ENCODE results near the gene TMEM132D. TPM values are rescaled to one million over a fixed set of nuclear protein-coding genes. Genes with fewer than 3 reads are reported as not detected.

TMEM132D gene
- total RNA-seq, 1 experiment from 2014 or later = 1.4 TPM

DNA sequence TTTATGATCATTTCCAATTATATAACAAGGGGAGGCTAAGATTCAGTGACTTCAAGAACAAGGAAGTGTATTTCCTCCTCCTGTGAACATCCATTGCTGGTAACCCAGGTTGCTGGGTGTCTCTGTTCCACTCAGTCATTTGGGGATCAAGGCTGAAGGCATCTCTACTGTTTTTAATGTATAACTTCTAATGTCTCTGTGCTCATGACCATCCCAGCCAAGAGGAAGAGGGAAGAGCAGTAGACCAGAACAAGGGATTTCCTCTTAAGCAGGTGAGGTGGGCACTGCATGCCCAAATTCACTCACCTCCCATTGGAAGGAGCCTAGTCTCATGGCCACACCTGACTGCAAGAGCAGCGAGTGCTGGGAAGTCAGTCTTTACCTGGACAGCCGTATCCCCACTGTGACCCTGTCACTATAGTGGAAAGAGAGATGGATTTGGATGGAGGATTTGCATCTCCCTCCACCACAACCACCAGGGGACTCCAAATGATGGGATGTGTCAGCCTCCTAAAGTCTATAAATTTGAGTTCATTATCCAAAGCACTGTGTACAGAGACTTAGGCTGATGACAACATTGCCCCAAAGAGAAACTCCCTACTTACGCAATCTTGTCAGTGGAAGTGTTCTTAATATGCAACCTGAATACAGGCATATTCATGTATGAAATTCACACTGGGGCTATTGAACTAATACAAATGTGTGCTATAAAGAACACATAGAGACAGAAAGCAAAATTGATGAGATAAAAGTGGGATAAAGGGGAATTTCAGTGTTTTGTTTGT lies 368.7 kb downstream of the TMEM132D start:
- ATAC-seq (no peak), DNase-seq (ENCODE audit: low spot score) (no peak)
- Mint-ChIP-seq H3K27ac (no peak overlapping the region), H3K4me1 (no peaks in the 10 kb centered on the region), H3K4me3 (no peak overlapping the region), H3K9me3 (peaks cover 79% of the 10 kb centered on the region), H3K27me3 (ENCODE audit: low read depth) (peaks cover 9% of the 10 kb centered on the region), H3K36me3 (peaks cover 74% of the 10 kb centered on the region)
- CTCF ChIA-PET = no interaction called here
- POLR2A ChIA-PET = no interaction called here
- TF ChIP-seq ZBTB21 (CRISPR knock-in tag; IDR thresholded peaks at IDR 0.05; ENCODE audit: borderline replicate concordance) (no peak), NR2C2 (CRISPR knock-in tag; IDR thresholded peaks at IDR 0.05) (no peak), ESRRA (CRISPR knock-in tag; IDR thresholded peaks at IDR 0.05; ENCODE audit: borderline replicate concordance) (no peak), GTF2I (CRISPR knock-in tag; conservative IDR thresholded peaks at IDR 0.05) (no peak)
- TF ChIP-seq, protein P1, sequence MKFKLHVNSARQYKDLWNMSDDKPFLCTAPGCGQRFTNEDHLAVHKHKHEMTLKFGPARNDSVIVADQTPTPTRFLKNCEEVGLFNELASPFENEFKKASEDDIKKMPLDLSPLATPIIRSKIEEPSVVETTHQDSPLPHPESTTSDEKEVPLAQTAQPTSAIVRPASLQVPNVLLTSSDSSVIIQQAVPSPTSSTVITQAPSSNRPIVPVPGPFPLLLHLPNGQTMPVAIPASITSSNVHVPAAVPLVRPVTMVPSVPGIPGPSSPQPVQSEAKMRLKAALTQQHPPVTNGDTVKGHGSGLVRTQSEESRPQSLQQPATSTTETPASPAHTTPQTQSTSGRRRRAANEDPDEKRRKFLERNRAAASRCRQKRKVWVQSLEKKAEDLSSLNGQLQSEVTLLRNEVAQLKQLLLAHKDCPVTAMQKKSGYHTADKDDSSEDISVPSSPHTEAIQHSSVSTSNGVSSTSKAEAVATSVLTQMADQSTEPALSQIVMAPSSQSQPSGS (CRISPR knock-in tag; IDR thresholded peaks at IDR 0.05; ENCODE audit: borderline replicate concordance, low read depth) = no peak

DNA sequence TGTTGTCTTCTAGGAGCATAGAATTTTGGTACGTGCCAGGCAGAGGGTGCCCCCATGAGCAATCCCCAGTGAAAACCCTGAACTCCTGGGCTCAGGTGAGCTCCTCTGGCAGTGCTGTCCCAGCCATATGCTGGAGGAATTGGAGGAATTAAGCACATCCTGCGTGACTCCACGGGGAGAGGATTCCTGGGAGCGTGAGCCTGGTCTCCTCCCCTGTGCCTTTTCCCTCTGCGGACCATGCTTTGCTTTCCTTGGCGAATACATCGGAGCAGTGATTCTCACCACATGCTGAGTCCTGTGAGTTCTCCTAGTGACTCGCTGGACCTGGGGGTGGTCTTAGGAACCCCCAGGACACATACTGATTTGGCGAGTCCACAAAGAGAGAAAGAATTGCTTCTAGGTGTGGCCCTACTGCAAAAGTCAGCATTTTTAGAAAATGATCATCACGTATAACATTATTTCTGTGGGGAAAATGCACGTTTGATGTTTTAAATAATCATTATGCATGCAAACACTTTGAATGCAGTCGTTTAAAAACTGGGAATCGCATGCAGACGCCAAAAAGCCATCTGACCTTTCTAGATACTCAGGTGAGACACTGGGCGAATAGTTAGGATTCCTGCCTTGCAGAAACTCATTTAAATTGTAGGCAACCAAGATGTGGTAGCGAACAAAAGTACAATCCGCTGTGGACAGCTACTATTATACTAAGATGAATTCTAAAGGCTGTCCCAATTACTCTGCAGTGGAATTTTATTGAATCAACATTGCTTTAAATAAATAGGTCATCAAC lies 370.9 kb downstream of the TMEM132D start:
- H3K4me1 Mint-ChIP-seq = no peaks in the 10 kb centered on the region
- H3K27ac Mint-ChIP-seq = no peak overlapping the region
- ChIA-PET CTCF (no interaction called here), POLR2A (no interaction called here)
- TF ChIP-seq, protein P2, sequence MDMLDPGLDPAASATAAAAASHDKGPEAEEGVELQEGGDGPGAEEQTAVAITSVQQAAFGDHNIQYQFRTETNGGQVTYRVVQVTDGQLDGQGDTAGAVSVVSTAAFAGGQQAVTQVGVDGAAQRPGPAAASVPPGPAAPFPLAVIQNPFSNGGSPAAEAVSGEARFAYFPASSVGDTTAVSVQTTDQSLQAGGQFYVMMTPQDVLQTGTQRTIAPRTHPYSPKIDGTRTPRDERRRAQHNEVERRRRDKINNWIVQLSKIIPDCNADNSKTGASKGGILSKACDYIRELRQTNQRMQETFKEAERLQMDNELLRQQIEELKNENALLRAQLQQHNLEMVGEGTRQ (CRISPR knock-in tag; IDR thresholded peaks at IDR 0.05) = no peak
- TF ChIP-seq TEAD1 (CRISPR knock-in tag; IDR thresholded peaks at IDR 0.05) (no peak), ZBTB21 (CRISPR knock-in tag; IDR thresholded peaks at IDR 0.05; ENCODE audit: borderline replicate concordance) (no peak), ZNF671 (CRISPR knock-in tag; IDR thresholded peaks at IDR 0.05) (no peak), ATF1 (CRISPR knock-in tag; IDR thresholded peaks at IDR 0.05) (no peak)
- TF ChIP-seq, protein P3, sequence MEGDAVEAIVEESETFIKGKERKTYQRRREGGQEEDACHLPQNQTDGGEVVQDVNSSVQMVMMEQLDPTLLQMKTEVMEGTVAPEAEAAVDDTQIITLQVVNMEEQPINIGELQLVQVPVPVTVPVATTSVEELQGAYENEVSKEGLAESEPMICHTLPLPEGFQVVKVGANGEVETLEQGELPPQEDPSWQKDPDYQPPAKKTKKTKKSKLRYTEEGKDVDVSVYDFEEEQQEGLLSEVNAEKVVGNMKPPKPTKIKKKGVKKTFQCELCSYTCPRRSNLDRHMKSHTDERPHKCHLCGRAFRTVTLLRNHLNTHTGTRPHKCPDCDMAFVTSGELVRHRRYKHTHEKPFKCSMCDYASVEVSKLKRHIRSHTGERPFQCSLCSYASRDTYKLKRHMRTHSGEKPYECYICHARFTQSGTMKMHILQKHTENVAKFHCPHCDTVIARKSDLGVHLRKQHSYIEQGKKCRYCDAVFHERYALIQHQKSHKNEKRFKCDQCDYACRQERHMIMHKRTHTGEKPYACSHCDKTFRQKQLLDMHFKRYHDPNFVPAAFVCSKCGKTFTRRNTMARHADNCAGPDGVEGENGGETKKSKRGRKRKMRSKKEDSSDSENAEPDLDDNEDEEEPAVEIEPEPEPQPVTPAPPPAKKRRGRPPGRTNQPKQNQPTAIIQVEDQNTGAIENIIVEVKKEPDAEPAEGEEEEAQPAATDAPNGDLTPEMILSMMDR (IDR thresholded peaks at IDR 0.05) = no peak
- TF ChIP-seq, protein P4, sequence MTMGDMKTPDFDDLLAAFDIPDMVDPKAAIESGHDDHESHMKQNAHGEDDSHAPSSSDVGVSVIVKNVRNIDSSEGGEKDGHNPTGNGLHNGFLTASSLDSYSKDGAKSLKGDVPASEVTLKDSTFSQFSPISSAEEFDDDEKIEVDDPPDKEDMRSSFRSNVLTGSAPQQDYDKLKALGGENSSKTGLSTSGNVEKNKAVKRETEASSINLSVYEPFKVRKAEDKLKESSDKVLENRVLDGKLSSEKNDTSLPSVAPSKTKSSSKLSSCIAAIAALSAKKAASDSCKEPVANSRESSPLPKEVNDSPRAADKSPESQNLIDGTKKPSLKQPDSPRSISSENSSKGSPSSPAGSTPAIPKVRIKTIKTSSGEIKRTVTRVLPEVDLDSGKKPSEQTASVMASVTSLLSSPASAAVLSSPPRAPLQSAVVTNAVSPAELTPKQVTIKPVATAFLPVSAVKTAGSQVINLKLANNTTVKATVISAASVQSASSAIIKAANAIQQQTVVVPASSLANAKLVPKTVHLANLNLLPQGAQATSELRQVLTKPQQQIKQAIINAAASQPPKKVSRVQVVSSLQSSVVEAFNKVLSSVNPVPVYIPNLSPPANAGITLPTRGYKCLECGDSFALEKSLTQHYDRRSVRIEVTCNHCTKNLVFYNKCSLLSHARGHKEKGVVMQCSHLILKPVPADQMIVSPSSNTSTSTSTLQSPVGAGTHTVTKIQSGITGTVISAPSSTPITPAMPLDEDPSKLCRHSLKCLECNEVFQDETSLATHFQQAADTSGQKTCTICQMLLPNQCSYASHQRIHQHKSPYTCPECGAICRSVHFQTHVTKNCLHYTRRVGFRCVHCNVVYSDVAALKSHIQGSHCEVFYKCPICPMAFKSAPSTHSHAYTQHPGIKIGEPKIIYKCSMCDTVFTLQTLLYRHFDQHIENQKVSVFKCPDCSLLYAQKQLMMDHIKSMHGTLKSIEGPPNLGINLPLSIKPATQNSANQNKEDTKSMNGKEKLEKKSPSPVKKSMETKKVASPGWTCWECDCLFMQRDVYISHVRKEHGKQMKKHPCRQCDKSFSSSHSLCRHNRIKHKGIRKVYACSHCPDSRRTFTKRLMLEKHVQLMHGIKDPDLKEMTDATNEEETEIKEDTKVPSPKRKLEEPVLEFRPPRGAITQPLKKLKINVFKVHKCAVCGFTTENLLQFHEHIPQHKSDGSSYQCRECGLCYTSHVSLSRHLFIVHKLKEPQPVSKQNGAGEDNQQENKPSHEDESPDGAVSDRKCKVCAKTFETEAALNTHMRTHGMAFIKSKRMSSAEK (CRISPR knock-in tag; IDR thresholded peaks at IDR 0.05; ENCODE audit: borderline replicate concordance) = no peak
- peaks cover 76% of the 10 kb centered on the region for H3K36me3 Mint-ChIP-seq
- peaks cover 11% of the 10 kb centered on the region for H3K27me3 Mint-ChIP-seq (ENCODE audit: low read depth)
- ATAC-seq = no peak
- no peak overlapping the region for H3K4me3 Mint-ChIP-seq
- no peak for DNase-seq (ENCODE audit: low spot score)
- H3K9me3 Mint-ChIP-seq = peaks cover 85% of the 10 kb centered on the region

DNA sequence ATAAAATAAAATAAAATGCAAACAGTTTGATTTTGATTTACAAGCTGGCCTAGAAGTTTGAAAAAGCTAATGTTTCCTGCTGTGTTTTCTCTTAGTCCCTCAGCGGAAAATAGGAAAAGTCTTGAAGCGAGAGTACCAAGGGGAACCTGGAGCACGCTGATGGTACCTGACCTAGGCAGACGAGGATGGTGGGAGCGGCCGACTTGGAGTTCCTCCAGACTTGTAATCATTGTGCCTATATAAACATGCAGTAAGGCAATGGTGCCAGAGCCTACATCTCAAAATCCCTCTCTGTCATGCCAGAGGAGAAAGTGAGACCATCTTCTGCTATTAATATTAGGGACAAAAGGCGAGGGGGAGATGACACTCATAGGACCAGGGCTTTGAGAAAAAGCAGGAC lies 371.7 kb downstream of the TMEM132D start:
- no peak overlapping the region for H3K4me3 Mint-ChIP-seq
- ChIA-PET CTCF (no interaction called here), POLR2A (no interaction called here)
- H3K27ac Mint-ChIP-seq = no peak overlapping the region
- peaks cover 75% of the 10 kb centered on the region for H3K36me3 Mint-ChIP-seq
- DNase-seq (ENCODE audit: low spot score) = no peak
- peaks cover 84% of the 10 kb centered on the region for H3K9me3 Mint-ChIP-seq
- no peaks in the 10 kb centered on the region for H3K4me1 Mint-ChIP-seq
- peaks cover 8% of the 10 kb centered on the region for H3K27me3 Mint-ChIP-seq (ENCODE audit: low read depth)
- ATAC-seq = no peak
- TF ChIP-seq, protein P5, sequence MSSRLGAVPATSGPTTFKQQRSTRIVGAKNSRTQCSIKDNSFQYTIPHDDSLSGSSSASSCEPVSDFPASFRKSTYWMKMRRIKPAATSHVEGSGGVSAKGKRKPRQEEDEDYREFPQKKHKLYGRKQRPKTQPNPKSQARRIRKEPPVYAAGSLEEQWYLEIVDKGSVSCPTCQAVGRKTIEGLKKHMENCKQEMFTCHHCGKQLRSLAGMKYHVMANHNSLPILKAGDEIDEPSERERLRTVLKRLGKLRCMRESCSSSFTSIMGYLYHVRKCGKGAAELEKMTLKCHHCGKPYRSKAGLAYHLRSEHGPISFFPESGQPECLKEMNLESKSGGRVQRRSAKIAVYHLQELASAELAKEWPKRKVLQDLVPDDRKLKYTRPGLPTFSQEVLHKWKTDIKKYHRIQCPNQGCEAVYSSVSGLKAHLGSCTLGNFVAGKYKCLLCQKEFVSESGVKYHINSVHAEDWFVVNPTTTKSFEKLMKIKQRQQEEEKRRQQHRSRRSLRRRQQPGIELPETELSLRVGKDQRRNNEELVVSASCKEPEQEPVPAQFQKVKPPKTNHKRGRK (CRISPR knock-in tag; IDR thresholded peaks at IDR 0.05; ENCODE audit: borderline replicate concordance) = no peak
- no peak for TF ChIP-seq SOX15 (CRISPR knock-in tag; IDR thresholded peaks at IDR 0.05)
- TF ChIP-seq TP53 (CRISPR knock-in tag; IDR thresholded peaks at IDR 0.05) = no peak
- no peak for TF ChIP-seq ETV6 (CRISPR knock-in tag; IDR thresholded peaks at IDR 0.05)
- no peak for TF ChIP-seq TCF7 (CRISPR knock-in tag; IDR thresholded peaks at IDR 0.05; ENCODE audit: low read depth)
- no peak for TF ChIP-seq HMGA2 (CRISPR knock-in tag; IDR thresholded peaks at IDR 0.05)
- no peak for TF ChIP-seq ZNF416 (CRISPR knock-in tag; IDR thresholded peaks at IDR 0.05)
- TF ChIP-seq, protein P2 (CRISPR knock-in tag; IDR thresholded peaks at IDR 0.05) = no peak
- TF ChIP-seq NFATC4 (CRISPR knock-in tag; IDR thresholded peaks at IDR 0.05) = no peak

Data from WTC11 (cell line).